NCI-H345 treated with DMSO at 0.1 percent for 48 hours (cell line): Measurements from ENCODE around the gene AKR7A2.

Experiments
- DNase-seq: peaks from one replicate; lab custom pipeline; 2025; ENCODE audit not compliant: unreplicated experiment; lab: John Stamatoyannopoulos, UW

AKR7A2 gene

GRCh38 chr1:19343617-19344350 lies 31.8 kb upstream of the AKR7A2 start:
- no peak for DNase-seq

GRCh38 chr1:19342894-19343616 lies 31.1 kb upstream of the AKR7A2 start:
- no peak for DNase-seq

GRCh38 chr1:19342062-19342750 lies 30.3 kb upstream of the AKR7A2 start:
- DNase-seq: no peak

- no peak for DNase-seq
Observed at GRCh38 chr1:19341201-19342061, 29.5 kb upstream of the AKR7A2 start.

- no peak for DNase-seq
Observed at GRCh38 chr1:19340387-19340937, 28.5 kb upstream of the AKR7A2 start.

- DNase-seq: no peak
Observed at GRCh38 chr1:19339214-19339861, 27.4 kb upstream of the AKR7A2 start.

GRCh38 chr1:19338323-19338762 lies 26.4 kb upstream of the AKR7A2 start:
- peak; percentile 58 for DNase-seq

GRCh38 chr1:19337289-19337688 lies 25.3 kb upstream of the AKR7A2 start:
- DNase-seq: no peak

- DNase-seq: no peak
Observed at GRCh38 chr1:19336543-19336942, 24.6 kb upstream of the AKR7A2 start.

GRCh38 chr1:19333587-19334354 lies 21.8 kb upstream of the AKR7A2 start:
- no peak for DNase-seq

GRCh38 chr1:19332832-19333231 lies 20.9 kb upstream of the AKR7A2 start:
- no peak for DNase-seq

GRCh38 chr1:19331262-19331878 lies 19.4 kb upstream of the AKR7A2 start:
- DNase-seq: no peak

GRCh38 chr1:19330449-19331135 lies 18.6 kb upstream of the AKR7A2 start:
- DNase-seq: no peak

- DNase-seq: no peak
Observed at GRCh38 chr1:19329611-19330010, 17.7 kb upstream of the AKR7A2 start.

GRCh38 chr1:19329188-19329587 lies 17.2 kb upstream of the AKR7A2 start:
- DNase-seq: no peak

GRCh38 chr1:19328486-19328885 lies 16.5 kb upstream of the AKR7A2 start:
- no peak for DNase-seq

GRCh38 chr1:19327736-19328135 lies 15.8 kb upstream of the AKR7A2 start:
- DNase-seq: no peak

- DNase-seq: no peak
Observed at GRCh38 chr1:19327301-19327700, 15.4 kb upstream of the AKR7A2 start.

- DNase-seq: no peak
Observed at GRCh38 chr1:19326748-19327065, 14.8 kb upstream of the AKR7A2 start.
